HEK293 (cell line): ENCODE measurements around the gene UBAC2.

Experiments
- CTCF ChIA-PET: fragments of 350-600 bp; formaldehyde crosslinking; extraction: SDS; loops from one replicate; lab custom pipeline; 2021; ENCODE audit warnings: antibody characterized with exemption; lab: Yijun Ruan, JAX
- POLR2A ChIA-PET: fragments of 300-600 bp; formaldehyde crosslinking; extraction: SDS; loops from one replicate; lab custom pipeline; 2020; ENCODE audit warnings: antibody characterized with exemption, inconsistent platforms; lab: Yijun Ruan, JAX
- H3K27ac ChIP-seq: fragments of 200-500 bp; sonication (Bioruptor generic); 2 replicates; pipeline ENCODE4 v1.5.1; 2014; ENCODE audit warnings: low read depth, low read length, control low read depth, inconsistent platforms; ENCODE audit errors: extremely low read depth
- H3K36me3 ChIP-seq, 2 experiments: fragments of 200-500 bp in 1 of 2; sonication (Bioruptor generic) in 1 of 2; 1 replicate in 1 of 2; 2 replicates in 1 of 2; pipeline ENCODE4 v1.5.1; 2014 to 2017; ENCODE audit warnings: inconsistent platforms in 2 of 2, low read length in 2 of 2; ENCODE audit not compliant: control insufficient read depth in 2 of 2, insufficient read depth in 1 of 2
- H3K4me1 ChIP-seq: fragments of 200-500 bp; sonication (Bioruptor generic); 2 replicates; pipeline ENCODE4 v1.5.1; 2014; ENCODE audit warnings: mild to moderate bottlenecking, low read length, inconsistent platforms; ENCODE audit not compliant: control insufficient read depth, insufficient read depth
- H3K4me3 ChIP-seq: 2 replicates; pipeline ENCODE4 v1.5.1; 2011; ENCODE audit warnings: low read depth, mild to moderate bottlenecking, control low read depth, low read length, moderate library complexity
- H3K9me3 ChIP-seq: fragments of 200-500 bp; sonication (Bioruptor generic); 2 replicates; pipeline ENCODE4 v1.5.1; 2014; ENCODE audit warnings: low read depth, low read length, inconsistent platforms; ENCODE audit not compliant: control insufficient read depth, insufficient read depth
- BCL11A ChIP-seq: fragments of 450-650 bp; formaldehyde crosslinking; IDR thresholded peaks from 2 replicates; pipeline ENCODE4 v1.5.1; 2016; ENCODE audit warnings: low read depth, missing biosample characterization, missing genetic modification characterization
- HOXC10 ChIP-seq: sonication (generic); formaldehyde crosslinking; IDR thresholded peaks from 2 replicates; pipeline ENCODE4 v1.8.1; 2023; ENCODE audit warnings: mild to moderate bottlenecking, missing genetic modification reagents
- SP2 ChIP-seq: fragments of 450-650 bp; formaldehyde crosslinking; IDR thresholded peaks from 2 replicates; pipeline ENCODE4 v1.5.1; 2016; ENCODE audit warnings: missing biosample characterization, missing genetic modification characterization
- TRIM28 ChIP-seq: IDR thresholded peaks from 2 replicates; pipeline ENCODE4 v1.6.1; 2011; ENCODE audit warnings: low read length, control low read depth, borderline replicate concordance
- ZBTB26 ChIP-seq: fragments of 450-650 bp; formaldehyde crosslinking; optimal IDR thresholded peaks from 2 replicates; pipeline ENCODE3; 2016; ENCODE audit warnings: missing biosample characterization, mild to moderate bottlenecking, missing genetic modification characterization
- ZNF23 ChIP-seq: fragments of 450-650 bp; formaldehyde crosslinking; IDR thresholded peaks from 2 replicates; pipeline ENCODE4 v1.5.1; 2016; ENCODE audit warnings: missing biosample characterization, missing genetic modification characterization, borderline replicate concordance
- ZNF398 ChIP-seq: fragments of 450-650 bp; formaldehyde crosslinking; IDR thresholded peaks from 2 replicates; pipeline ENCODE4 v1.5.1; 2017; ENCODE audit warnings: missing biosample characterization, missing genetic modification characterization
- ZNF600 ChIP-seq: fragments of 450-650 bp; formaldehyde crosslinking; IDR thresholded peaks from 2 replicates; pipeline ENCODE4 v1.5.1; 2016; ENCODE audit warnings: missing biosample characterization, missing genetic modification characterization
- ZNF654 ChIP-seq: fragments of 450-650 bp; formaldehyde crosslinking; IDR thresholded peaks from 2 replicates; pipeline ENCODE4 v1.5.1; 2016; ENCODE audit warnings: low read depth, missing biosample characterization, missing genetic modification characterization
- ZNF660 ChIP-seq: fragments of 450-650 bp; IDR thresholded peaks from 2 replicates; pipeline ENCODE4 v1.5.1; 2018; ENCODE audit warnings: missing biosample characterization, mild to moderate bottlenecking, missing genetic modification characterization
- ZNF692 ChIP-seq: fragments of 450-650 bp; formaldehyde crosslinking; IDR thresholded peaks from 2 replicates; pipeline ENCODE4 v1.5.1; 2016; ENCODE audit warnings: missing biosample characterization, missing genetic modification characterization
- ZNF843 ChIP-seq: fragments of 450-650 bp; formaldehyde crosslinking; IDR thresholded peaks from 2 replicates; pipeline ENCODE4 v1.5.1; 2016; ENCODE audit warnings: missing biosample characterization, missing genetic modification characterization
- TF ChIP-seq, protein P1 (sequence below): fragments of 450-650 bp; formaldehyde crosslinking; IDR thresholded peaks from 2 replicates; pipeline ENCODE4 v1.5.1; 2016; ENCODE audit warnings: missing biosample characterization, missing genetic modification characterization

UBAC2 gene

DNA sequence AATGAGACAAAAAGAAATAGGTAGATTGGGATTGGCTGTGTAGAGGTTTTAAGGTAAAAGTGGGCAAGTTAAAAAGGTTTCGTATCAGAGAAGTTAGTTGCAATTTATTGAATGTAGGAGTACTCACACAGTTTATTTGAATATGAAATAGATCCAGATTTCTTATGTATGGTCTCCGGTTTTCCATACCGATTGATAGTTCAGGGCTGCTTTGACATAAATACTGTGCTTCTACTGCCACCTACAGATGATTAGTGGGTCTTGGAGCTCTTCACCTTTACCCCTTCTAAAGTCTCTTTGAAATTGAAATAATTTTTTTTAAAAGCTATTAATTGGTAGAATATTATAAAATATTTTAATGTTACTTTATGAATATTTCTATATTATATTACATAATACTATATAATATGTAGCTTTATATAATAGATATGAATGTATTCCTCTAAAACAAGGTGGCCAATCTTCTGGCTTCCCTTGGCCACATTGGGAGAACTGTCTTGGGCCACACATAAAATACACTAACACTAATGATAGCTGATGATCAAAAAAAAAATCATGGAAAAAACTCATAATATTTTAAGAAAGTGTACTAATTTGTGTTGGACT is 65.3 kb downstream of the UBAC2 start:
- ChIA-PET POLR2A (no interaction called here), CTCF (interaction anchor here (0.6 to 8.2 kb wide), 30 partner anchors 9 to 426 kb away, joined by 3 to 146 read pairs (median 4); partner anchors contain the start of gene UBAC2)
- peak; percentile 61; the same call in 1 of the 2 replicates for TF ChIP-seq ZNF660
- no peak for TF ChIP-seq TRIM28
- no peak for TF ChIP-seq ZNF398
- peak; percentile 60 for TF ChIP-seq ZNF654 (tag by site-specific recombination)
- no peak for TF ChIP-seq ZNF843 (tag by site-specific recombination)
- no peak for TF ChIP-seq BCL11A (tag by site-specific recombination)
- no peak for TF ChIP-seq SP2 (tag by site-specific recombination)
- Histone ChIP-seq H3K27ac (no peak overlapping the region), H3K36me3 (peaks cover 0 to 3% of the 10 kb centered on the region in 2 experiments; a peak in 1 of 3 replicates), H3K4me1 (no peaks in the 10 kb centered on the region), H3K9me3 (no peaks in the 10 kb centered on the region), H3K4me3 (no peak overlapping the region)

DNA sequence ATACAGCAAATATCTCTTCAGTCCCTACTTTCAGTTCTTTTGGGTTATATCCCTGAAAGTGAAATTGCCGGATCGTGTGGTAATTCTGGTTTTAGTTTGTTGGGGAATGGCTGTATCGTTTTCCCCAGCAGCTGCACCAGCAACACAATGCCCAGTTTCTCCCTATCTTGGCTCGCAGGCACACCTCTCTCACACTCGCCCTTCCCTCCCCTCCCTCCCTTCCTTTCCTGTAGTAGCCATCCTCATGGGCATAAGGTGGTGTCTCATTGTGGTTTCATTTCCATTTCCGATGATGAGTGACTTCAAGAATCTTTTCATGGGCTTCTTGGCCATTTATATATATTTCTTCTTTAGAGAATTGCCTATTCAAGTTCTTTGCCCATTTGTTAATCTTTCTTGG is 66.2 kb downstream of the UBAC2 start:
- ChIA-PET CTCF (interaction anchor here (0.8 to 8.2 kb wide), 9 partner anchors 8 to 169 kb away, joined by 3 to 146 read pairs (median 4); partner anchors contain the start of gene UBAC2), POLR2A (no interaction called here)
- Histone ChIP-seq H3K36me3 (peaks cover 0 to 3% of the 10 kb centered on the region in 2 experiments; a peak in 1 of 3 replicates), H3K27ac (no peak overlapping the region), H3K4me3 (no peak overlapping the region), H3K4me1 (no peaks in the 10 kb centered on the region), H3K9me3 (no peaks in the 10 kb centered on the region)
- TF ChIP-seq ZNF692 (tag by site-specific recombination): no peak
- no peak for TF ChIP-seq HOXC10 (CRISPR knock-in tag)
- TF ChIP-seq ZBTB26 (tag by site-specific recombination): no peak
- no peak for TF ChIP-seq ZNF23
- no peak for TF ChIP-seq ZNF600 (tag by site-specific recombination)
- TF ChIP-seq ZNF843 (tag by site-specific recombination): no peak

GRCh38 chr13:99267927-99268326 is 67.3 kb downstream of the UBAC2 start:
- POLR2A ChIA-PET: no interaction called here
- Histone ChIP-seq H3K4me3 (no peak overlapping the region), H3K4me1 (no peaks in the 10 kb centered on the region), H3K27ac (no peak overlapping the region), H3K36me3 (peaks cover 0 to 3% of the 10 kb centered on the region in 2 experiments; a peak in 1 of 3 replicates), H3K9me3 (no peaks in the 10 kb centered on the region)
- CTCF ChIA-PET: interaction anchor here (5.2 to 8.2 kb wide), 2 partner anchors 93 to 168 kb away, joined by 73 to 146 read pairs; no protein-coding TSS in a partner anchor
- TF ChIP-seq, protein P1, sequence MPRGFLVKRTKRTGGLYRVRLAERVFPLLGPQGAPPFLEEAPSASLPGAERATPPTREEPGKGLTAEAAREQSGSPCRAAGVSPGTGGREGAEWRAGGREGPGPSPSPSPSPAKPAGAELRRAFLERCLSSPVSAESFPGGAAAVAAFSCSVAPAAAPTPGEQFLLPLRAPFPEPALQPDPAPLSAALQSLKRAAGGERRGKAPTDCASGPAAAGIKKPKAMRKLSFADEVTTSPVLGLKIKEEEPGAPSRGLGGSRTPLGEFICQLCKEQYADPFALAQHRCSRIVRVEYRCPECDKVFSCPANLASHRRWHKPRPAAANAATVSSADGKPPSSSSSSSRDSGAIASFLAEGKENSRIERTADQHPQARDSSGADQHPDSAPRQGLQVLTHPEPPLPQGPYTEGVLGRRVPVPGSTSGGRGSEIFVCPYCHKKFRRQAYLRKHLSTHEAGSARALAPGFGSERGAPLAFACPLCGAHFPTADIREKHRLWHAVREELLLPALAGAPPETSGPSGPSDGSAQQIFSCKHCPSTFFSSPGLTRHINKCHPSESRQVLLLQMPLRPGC (tag by site-specific recombination): no peak
